ENCODE measurements around the gene PNKD. TPM values are rescaled to one million over a fixed set of nuclear protein-coding genes. Genes with fewer than 3 reads are reported as not detected.

PNKD gene
- total RNA-seq, 1 experiment from 2014 or later = 49.8 TPM

DNA sequence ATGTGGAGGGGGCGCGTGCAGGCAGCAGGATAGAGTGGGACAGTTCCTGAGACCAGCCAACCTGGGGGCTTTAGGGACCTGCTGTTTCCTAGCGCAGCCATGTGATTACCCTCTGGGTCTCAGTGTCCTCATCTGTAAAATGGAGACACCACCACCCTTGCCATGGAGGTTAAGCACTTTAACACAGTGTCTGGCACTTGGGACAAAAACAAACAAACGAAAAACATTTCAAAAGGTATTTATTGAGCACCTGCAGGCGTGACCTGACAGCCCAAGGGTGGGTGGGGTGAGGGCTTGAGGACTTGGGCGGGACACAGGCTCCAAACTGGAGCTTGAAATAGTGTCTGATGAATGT lies 124.7 kb downstream of the PNKD start:
- ChIA-PET POLR2A (no interaction called here), CTCF (interaction anchor here (0.7 to 5.1 kb wide), 7 partner anchors 8 to 123 kb away, joined by 3 to 52 read pairs (median 5); partner anchors contain the start of genes AAMP and PNKD)
- no peak for DNase-seq (ENCODE audit: low spot score)
- Mint-ChIP-seq H3K27ac (no peak overlapping the region), H3K36me3 (no peaks in the 10 kb centered on the region), H3K9me3 (no peaks in the 10 kb centered on the region), H3K27me3 (ENCODE audit: low read depth) (peaks cover 41% of the 10 kb centered on the region), H3K4me3 (peak overlapping the region; percentile 55), H3K4me1 (peaks cover 29% of the 10 kb centered on the region)
- no peak for TF ChIP-seq FOXJ3 (CRISPR knock-in tag; IDR thresholded peaks at IDR 0.05; ENCODE audit: borderline replicate concordance)
- TF ChIP-seq, protein P1, sequence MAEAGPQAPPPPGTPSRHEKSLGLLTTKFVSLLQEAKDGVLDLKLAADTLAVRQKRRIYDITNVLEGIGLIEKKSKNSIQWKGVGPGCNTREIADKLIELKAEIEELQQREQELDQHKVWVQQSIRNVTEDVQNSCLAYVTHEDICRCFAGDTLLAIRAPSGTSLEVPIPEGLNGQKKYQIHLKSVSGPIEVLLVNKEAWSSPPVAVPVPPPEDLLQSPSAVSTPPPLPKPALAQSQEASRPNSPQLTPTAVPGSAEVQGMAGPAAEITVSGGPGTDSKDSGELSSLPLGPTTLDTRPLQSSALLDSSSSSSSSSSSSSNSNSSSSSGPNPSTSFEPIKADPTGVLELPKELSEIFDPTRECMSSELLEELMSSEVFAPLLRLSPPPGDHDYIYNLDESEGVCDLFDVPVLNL (CRISPR knock-in tag; IDR thresholded peaks at IDR 0.05; ENCODE audit: borderline replicate concordance, low read depth) = no peak
- TF ChIP-seq, protein P2, sequence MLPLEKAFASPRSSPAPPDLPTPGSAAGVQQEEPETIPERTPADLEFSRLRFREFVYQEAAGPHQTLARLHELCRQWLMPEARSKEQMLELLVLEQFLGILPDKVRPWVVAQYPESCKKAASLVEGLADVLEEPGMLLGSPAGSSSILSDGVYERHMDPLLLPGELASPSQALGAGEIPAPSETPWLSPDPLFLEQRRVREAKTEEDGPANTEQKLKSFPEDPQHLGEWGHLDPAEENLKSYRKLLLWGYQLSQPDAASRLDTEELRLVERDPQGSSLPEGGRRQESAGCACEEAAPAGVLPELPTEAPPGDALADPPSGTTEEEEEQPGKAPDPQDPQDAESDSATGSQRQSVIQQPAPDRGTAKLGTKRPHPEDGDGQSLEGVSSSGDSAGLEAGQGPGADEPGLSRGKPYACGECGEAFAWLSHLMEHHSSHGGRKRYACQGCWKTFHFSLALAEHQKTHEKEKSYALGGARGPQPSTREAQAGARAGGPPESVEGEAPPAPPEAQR (CRISPR knock-in tag; IDR thresholded peaks at IDR 0.05) = no peak
- TF ChIP-seq, protein P3, sequence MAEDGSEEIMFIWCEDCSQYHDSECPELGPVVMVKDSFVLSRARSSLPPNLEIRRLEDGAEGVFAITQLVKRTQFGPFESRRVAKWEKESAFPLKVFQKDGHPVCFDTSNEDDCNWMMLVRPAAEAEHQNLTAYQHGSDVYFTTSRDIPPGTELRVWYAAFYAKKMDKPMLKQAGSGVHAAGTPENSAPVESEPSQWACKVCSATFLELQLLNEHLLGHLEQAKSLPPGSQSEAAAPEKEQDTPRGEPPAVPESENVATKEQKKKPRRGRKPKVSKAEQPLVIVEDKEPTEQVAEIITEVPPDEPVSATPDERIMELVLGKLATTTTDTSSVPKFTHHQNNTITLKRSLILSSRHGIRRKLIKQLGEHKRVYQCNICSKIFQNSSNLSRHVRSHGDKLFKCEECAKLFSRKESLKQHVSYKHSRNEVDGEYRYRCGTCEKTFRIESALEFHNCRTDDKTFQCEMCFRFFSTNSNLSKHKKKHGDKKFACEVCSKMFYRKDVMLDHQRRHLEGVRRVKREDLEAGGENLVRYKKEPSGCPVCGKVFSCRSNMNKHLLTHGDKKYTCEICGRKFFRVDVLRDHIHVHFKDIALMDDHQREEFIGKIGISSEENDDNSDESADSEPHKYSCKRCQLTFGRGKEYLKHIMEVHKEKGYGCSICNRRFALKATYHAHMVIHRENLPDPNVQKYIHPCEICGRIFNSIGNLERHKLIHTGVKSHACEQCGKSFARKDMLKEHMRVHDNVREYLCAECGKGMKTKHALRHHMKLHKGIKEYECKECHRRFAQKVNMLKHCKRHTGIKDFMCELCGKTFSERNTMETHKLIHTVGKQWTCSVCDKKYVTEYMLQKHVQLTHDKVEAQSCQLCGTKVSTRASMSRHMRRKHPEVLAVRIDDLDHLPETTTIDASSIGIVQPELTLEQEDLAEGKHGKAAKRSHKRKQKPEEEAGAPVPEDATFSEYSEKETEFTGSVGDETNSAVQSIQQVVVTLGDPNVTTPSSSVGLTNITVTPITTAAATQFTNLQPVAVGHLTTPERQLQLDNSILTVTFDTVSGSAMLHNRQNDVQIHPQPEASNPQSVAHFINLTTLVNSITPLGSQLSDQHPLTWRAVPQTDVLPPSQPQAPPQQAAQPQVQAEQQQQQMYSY (CRISPR knock-in tag; IDR thresholded peaks at IDR 0.05) = no peak
- no peak for TF ChIP-seq NR2C2 (CRISPR knock-in tag; IDR thresholded peaks at IDR 0.05)
- TF ChIP-seq ZNF423 (CRISPR knock-in tag; IDR thresholded peaks at IDR 0.05) = no peak
- TF ChIP-seq ZNF416 (CRISPR knock-in tag; IDR thresholded peaks at IDR 0.05) = no peak
- no peak for TF ChIP-seq ELF4 (CRISPR knock-in tag; IDR thresholded peaks at IDR 0.05; ENCODE audit: low read depth)
- TF ChIP-seq, protein P4, sequence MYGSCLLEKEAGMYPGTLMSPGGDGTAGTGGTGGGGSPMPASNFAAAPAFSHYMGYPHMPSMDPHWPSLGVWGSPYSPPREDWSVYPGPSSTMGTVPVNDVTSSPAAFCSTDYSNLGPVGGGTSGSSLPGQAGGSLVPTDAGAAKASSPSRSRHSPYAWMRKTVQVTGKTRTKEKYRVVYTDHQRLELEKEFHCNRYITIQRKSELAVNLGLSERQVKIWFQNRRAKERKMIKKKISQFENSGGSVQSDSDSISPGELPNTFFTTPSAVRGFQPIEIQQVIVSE (CRISPR knock-in tag; IDR thresholded peaks at IDR 0.05; ENCODE audit: borderline replicate concordance) = no peak
- TF ChIP-seq, protein P5, sequence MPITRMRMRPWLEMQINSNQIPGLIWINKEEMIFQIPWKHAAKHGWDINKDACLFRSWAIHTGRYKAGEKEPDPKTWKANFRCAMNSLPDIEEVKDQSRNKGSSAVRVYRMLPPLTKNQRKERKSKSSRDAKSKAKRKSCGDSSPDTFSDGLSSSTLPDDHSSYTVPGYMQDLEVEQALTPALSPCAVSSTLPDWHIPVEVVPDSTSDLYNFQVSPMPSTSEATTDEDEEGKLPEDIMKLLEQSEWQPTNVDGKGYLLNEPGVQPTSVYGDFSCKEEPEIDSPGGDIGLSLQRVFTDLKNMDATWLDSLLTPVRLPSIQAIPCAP (CRISPR knock-in tag; IDR thresholded peaks at IDR 0.05) = no peak
- no peak for TF ChIP-seq ATF1 (CRISPR knock-in tag; IDR thresholded peaks at IDR 0.05)
- TF ChIP-seq, protein P6, sequence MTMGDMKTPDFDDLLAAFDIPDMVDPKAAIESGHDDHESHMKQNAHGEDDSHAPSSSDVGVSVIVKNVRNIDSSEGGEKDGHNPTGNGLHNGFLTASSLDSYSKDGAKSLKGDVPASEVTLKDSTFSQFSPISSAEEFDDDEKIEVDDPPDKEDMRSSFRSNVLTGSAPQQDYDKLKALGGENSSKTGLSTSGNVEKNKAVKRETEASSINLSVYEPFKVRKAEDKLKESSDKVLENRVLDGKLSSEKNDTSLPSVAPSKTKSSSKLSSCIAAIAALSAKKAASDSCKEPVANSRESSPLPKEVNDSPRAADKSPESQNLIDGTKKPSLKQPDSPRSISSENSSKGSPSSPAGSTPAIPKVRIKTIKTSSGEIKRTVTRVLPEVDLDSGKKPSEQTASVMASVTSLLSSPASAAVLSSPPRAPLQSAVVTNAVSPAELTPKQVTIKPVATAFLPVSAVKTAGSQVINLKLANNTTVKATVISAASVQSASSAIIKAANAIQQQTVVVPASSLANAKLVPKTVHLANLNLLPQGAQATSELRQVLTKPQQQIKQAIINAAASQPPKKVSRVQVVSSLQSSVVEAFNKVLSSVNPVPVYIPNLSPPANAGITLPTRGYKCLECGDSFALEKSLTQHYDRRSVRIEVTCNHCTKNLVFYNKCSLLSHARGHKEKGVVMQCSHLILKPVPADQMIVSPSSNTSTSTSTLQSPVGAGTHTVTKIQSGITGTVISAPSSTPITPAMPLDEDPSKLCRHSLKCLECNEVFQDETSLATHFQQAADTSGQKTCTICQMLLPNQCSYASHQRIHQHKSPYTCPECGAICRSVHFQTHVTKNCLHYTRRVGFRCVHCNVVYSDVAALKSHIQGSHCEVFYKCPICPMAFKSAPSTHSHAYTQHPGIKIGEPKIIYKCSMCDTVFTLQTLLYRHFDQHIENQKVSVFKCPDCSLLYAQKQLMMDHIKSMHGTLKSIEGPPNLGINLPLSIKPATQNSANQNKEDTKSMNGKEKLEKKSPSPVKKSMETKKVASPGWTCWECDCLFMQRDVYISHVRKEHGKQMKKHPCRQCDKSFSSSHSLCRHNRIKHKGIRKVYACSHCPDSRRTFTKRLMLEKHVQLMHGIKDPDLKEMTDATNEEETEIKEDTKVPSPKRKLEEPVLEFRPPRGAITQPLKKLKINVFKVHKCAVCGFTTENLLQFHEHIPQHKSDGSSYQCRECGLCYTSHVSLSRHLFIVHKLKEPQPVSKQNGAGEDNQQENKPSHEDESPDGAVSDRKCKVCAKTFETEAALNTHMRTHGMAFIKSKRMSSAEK (CRISPR knock-in tag; IDR thresholded peaks at IDR 0.05; ENCODE audit: borderline replicate concordance) = no peak
- TF ChIP-seq, protein P7, sequence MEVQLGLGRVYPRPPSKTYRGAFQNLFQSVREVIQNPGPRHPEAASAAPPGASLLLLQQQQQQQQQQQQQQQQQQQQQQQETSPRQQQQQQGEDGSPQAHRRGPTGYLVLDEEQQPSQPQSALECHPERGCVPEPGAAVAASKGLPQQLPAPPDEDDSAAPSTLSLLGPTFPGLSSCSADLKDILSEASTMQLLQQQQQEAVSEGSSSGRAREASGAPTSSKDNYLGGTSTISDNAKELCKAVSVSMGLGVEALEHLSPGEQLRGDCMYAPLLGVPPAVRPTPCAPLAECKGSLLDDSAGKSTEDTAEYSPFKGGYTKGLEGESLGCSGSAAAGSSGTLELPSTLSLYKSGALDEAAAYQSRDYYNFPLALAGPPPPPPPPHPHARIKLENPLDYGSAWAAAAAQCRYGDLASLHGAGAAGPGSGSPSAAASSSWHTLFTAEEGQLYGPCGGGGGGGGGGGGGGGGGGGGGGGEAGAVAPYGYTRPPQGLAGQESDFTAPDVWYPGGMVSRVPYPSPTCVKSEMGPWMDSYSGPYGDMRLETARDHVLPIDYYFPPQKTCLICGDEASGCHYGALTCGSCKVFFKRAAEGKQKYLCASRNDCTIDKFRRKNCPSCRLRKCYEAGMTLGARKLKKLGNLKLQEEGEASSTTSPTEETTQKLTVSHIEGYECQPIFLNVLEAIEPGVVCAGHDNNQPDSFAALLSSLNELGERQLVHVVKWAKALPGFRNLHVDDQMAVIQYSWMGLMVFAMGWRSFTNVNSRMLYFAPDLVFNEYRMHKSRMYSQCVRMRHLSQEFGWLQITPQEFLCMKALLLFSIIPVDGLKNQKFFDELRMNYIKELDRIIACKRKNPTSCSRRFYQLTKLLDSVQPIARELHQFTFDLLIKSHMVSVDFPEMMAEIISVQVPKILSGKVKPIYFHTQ (CRISPR knock-in tag; IDR thresholded peaks at IDR 0.05) = no peak
- ATAC-seq = no peak

Measured in WTC11 (cell line).